ENCODE measurements around the gene GSDMA. TPM values are rescaled to one million over a fixed set of nuclear protein-coding genes. Genes with fewer than 3 reads are reported as not detected.

GSDMA gene
- total RNA-seq, 1 experiment from 2014 or later: not detected

GRCh38 chr17:40024901-40025300 lies 62.1 kb downstream of the GSDMA start:
- Histone ChIP-seq H3K4me3 (ENCODE audit: insufficient read depth, low read depth, low read length) (no peak overlapping the region), H3K36me3 (replicated peaks; ENCODE audit: control insufficient read depth, insufficient read depth, low read length) (peaks cover 30% of the 10 kb centered on the region), H3K27me3 (ENCODE audit: control insufficient read depth, insufficient read depth, low read length) (no peaks in the 10 kb centered on the region)
- DNase-seq: no peak

- Histone ChIP-seq H3K4me3 (ENCODE audit: insufficient read depth, low read depth, low read length) (no peak overlapping the region), H3K36me3 (replicated peaks; ENCODE audit: control insufficient read depth, insufficient read depth, low read length) (peaks cover 28% of the 10 kb centered on the region), H3K27me3 (ENCODE audit: control insufficient read depth, insufficient read depth, low read length) (no peaks in the 10 kb centered on the region)
- no peak for DNase-seq
These were observed 62.8 kb downstream of the GSDMA start for GRCh38 chr17:40025559-40025958.

- H3K36me3 ChIP-seq (replicated peaks; ENCODE audit: control insufficient read depth, insufficient read depth, low read length): peaks cover 29% of the 10 kb centered on the region
- H3K27me3 ChIP-seq (ENCODE audit: control insufficient read depth, insufficient read depth, low read length): no peaks in the 10 kb centered on the region
- no peak overlapping the region for H3K4me3 ChIP-seq (ENCODE audit: insufficient read depth, low read depth, low read length)
- no peak for DNase-seq
These were observed 63.4 kb downstream of the GSDMA start for GRCh38 chr17:40025991-40026815.

GRCh38 chr17:40026816-40027613 lies 64.2 kb downstream of the GSDMA start:
- Histone ChIP-seq H3K4me3 (ENCODE audit: insufficient read depth, low read depth, low read length) (no peak overlapping the region), H3K27me3 (ENCODE audit: control insufficient read depth, insufficient read depth, low read length) (no peaks in the 10 kb centered on the region), H3K36me3 (replicated peaks; ENCODE audit: control insufficient read depth, insufficient read depth, low read length) (peaks cover 34% of the 10 kb centered on the region)
- DNase-seq: peak; percentile 97

Other genes starting within 250 kb of the GSDMA start
- 47.7 and 56.1 TPM in 2 replicates for gene MIEN1, start 232.5 kb upstream of the GSDMA start, total RNA-seq (2014; rRNA removed; shearing (Covaris generic))
- gene GRB7, start 225.1 kb upstream of the GSDMA start, total RNA-seq (2014; rRNA removed; shearing (Covaris generic)): 34.3 and 61.6 TPM in 2 replicates
- 0.10 and 0.89 TPM in 2 replicates for gene IKZF3, start 98.7 kb upstream of the GSDMA start, total RNA-seq (2014; rRNA removed; shearing (Covaris generic))
- gene ZPBP2, start 94.8 kb upstream of the GSDMA start, total RNA-seq (2014; rRNA removed; shearing (Covaris generic)): not detected in 2 replicates
- gene GSDMB, start 44.4 kb upstream of the GSDMA start, total RNA-seq (2014; rRNA removed; shearing (Covaris generic)): 3.3 and 6.0 TPM in 2 replicates
- gene ORMDL3, start 35.4 kb upstream of the GSDMA start, total RNA-seq (2014; rRNA removed; shearing (Covaris generic)): 33.3 and 39.7 TPM in 2 replicates
- not detected in 2 replicates for gene LRRC3C, start 35.3 kb upstream of the GSDMA start, total RNA-seq (2014; rRNA removed; shearing (Covaris generic))
- 243 and 325 TPM in 2 replicates for gene PSMD3, start 17.8 kb downstream of the GSDMA start, total RNA-seq (2014; rRNA removed; shearing (Covaris generic))
- 0.28 TPM in 1 of 2 replicates, not detected in the other for gene CSF3, start 52.4 kb downstream of the GSDMA start, total RNA-seq (2014; rRNA removed; shearing (Covaris generic))
- gene MED24, start 91.4 kb downstream of the GSDMA start, total RNA-seq (2014; rRNA removed; shearing (Covaris generic)): 85.6 and 99.9 TPM in 2 replicates
- gene THRA, start 100.0 kb downstream of the GSDMA start, total RNA-seq (2014; rRNA removed; shearing (Covaris generic)): 13.2 and 15.2 TPM in 2 replicates
- gene NR1D1, start 137.6 kb downstream of the GSDMA start, total RNA-seq (2014; rRNA removed; shearing (Covaris generic)): 1.8 and 3.4 TPM in 2 replicates
- gene MSL1, start 159.0 kb downstream of the GSDMA start, total RNA-seq (2014; rRNA removed; shearing (Covaris generic)): 44.2 and 70.0 TPM in 2 replicates
- gene CASC3, start 177.5 kb downstream of the GSDMA start, total RNA-seq (2014; rRNA removed; shearing (Covaris generic)): 55.4 and 76.0 TPM in 2 replicates
- gene RAPGEFL1, start 214.5 kb downstream of the GSDMA start, total RNA-seq (2014; rRNA removed; shearing (Covaris generic)): 3.9 and 5.4 TPM in 2 replicates